ENCODE measurements around the gene TAS2R1.

The TAS2R1 gene

GRCh38 chr5:9589049-9589835 lies 40.9 kb downstream of the TAS2R1 start:
- Histone ChIP-seq H3K27me3 (ENCODE audit: control insufficient read depth, insufficient read depth, low read length) (no peaks in the 10 kb centered on the region), H3K4me3 (ENCODE audit: low read length) (no peak overlapping the region), H3K27ac (ENCODE audit: low read length) (no peak overlapping the region), H3K9me3 (ENCODE audit: control insufficient read depth, insufficient read depth, low read length) (no peaks in the 10 kb centered on the region), H3K36me3 (ENCODE audit: control insufficient read depth, insufficient read depth, low read length) (no peaks in the 10 kb centered on the region), H3K4me1 (ENCODE audit: control insufficient read depth, insufficient read depth, low read length) (no peaks in the 10 kb centered on the region)
- WGBS (ENCODE audit: insufficient coverage, insufficient read length): no CpG with 5 or more reads among the region's 7 CpGs
- DNase-seq (ENCODE audit: low read depth, low spot score): no peak

GRCh38 chr5:9588254-9588653 lies 41.9 kb downstream of the TAS2R1 start:
- Histone ChIP-seq H3K4me3 (ENCODE audit: low read length) (no peak overlapping the region), H3K36me3 (ENCODE audit: control insufficient read depth, insufficient read depth, low read length) (no peaks in the 10 kb centered on the region), H3K4me1 (ENCODE audit: control insufficient read depth, insufficient read depth, low read length) (no peaks in the 10 kb centered on the region), H3K27ac (ENCODE audit: low read length) (no peak overlapping the region), H3K27me3 (ENCODE audit: control insufficient read depth, insufficient read depth, low read length) (no peaks in the 10 kb centered on the region), H3K9me3 (ENCODE audit: control insufficient read depth, insufficient read depth, low read length) (no peaks in the 10 kb centered on the region)
- no CpG with 5 or more reads among the region's 6 CpGs for WGBS (ENCODE audit: insufficient coverage, insufficient read length)
- DNase-seq (ENCODE audit: low read depth, low spot score): no peak

DNA sequence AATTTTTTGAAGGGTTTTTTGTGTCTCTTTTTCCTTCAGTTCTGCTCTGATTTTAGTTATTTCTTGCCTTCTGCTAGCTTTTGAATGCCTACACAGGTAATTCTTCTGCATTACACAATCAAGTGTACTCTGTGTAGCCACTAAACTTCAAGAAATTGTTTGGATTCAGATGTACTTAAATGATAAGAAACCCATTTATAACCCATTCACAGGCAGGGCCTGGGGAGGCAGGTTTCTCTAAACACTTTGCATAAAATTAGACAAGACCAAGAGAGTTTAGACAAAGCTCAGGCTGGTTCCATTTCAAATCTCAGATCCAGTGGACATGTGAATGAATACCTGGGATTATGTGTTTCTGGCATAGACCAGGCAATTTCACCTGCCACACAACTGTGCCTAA lies 43.0 kb downstream of the TAS2R1 start:
- H3K36me3 ChIP-seq (ENCODE audit: control insufficient read depth, insufficient read depth, low read length): no peaks in the 10 kb centered on the region
- no peak overlapping the region for H3K4me3 ChIP-seq (ENCODE audit: low read length)
- H3K27me3 ChIP-seq (ENCODE audit: control insufficient read depth, insufficient read depth, low read length): no peaks in the 10 kb centered on the region
- H3K27ac ChIP-seq (ENCODE audit: low read length): no peak overlapping the region
- no peak for DNase-seq (ENCODE audit: low read depth, low spot score)
- no peaks in the 10 kb centered on the region for H3K4me1 ChIP-seq (ENCODE audit: control insufficient read depth, insufficient read depth, low read length)
- H3K9me3 ChIP-seq (ENCODE audit: control insufficient read depth, insufficient read depth, low read length): no peaks in the 10 kb centered on the region

DNA sequence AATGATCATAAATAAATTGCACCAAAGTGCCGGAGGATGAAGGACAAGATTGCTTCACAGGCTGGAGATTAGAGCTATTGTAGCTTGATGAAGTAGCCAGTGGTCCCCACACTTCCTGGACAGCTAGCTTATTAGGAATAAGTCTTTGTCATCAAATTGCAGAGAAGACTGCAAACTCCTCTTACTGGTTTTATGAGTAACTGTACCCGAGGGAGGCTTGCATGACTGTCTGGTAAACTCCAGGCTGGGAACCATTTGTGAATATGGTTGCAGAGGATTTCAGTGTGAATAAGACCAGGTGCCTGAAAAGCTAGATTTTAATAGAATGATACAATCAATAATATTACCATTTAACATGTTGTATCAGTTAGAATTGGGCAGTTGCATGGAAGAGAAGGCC lies 47.7 kb downstream of the TAS2R1 start:
- no CpG with 5 or more reads among the region's 2 CpGs for WGBS (ENCODE audit: insufficient coverage, insufficient read length)
- Histone ChIP-seq H3K9me3 (ENCODE audit: control insufficient read depth, insufficient read depth, low read length) (no peaks in the 10 kb centered on the region), H3K27me3 (ENCODE audit: control insufficient read depth, insufficient read depth, low read length) (no peaks in the 10 kb centered on the region), H3K4me3 (ENCODE audit: low read length) (no peak overlapping the region), H3K36me3 (ENCODE audit: control insufficient read depth, insufficient read depth, low read length) (no peaks in the 10 kb centered on the region), H3K27ac (ENCODE audit: low read length) (no peak overlapping the region), H3K4me1 (ENCODE audit: control insufficient read depth, insufficient read depth, low read length) (no peaks in the 10 kb centered on the region)
- DNase-seq (ENCODE audit: low read depth, low spot score): no peak

Data from iPS DF 6.9 (cell line).